Progenitor cell of endocrine pancreas (in vitro differentiated cells): ENCODE measurements around the gene CLSTN2. TPM values are rescaled to one million over a fixed set of nuclear protein-coding genes. Genes with fewer than 3 reads are reported as not detected.

Source experiments
- DNase-seq: peaks from one replicate; pipeline ENCODE4 v3.0.0; 2021; ENCODE audit warnings: low spot score; ENCODE audit not compliant: unreplicated experiment
- H3K27ac Mint-ChIP-seq: 2 replicates; pipeline ENCODE4 v1.8.0; 2021; ENCODE audit warnings: mild to moderate bottlenecking, moderate library complexity, mixed read lengths
- H3K27me3 Mint-ChIP-seq: 2 replicates; pipeline ENCODE4 v1.8.0; 2021; ENCODE audit warnings: mixed read lengths
- H3K36me3 Mint-ChIP-seq: 2 replicates; pipeline ENCODE4 v1.8.0; 2022; ENCODE audit warnings: mixed read lengths; ENCODE audit not compliant: insufficient read depth
- H3K4me1 Mint-ChIP-seq: 2 replicates; pipeline ENCODE4 v1.8.0; 2021; ENCODE audit warnings: low read depth, mixed read lengths
- H3K4me3 Mint-ChIP-seq: 2 replicates; pipeline ENCODE4 v1.8.0; 2021; ENCODE audit warnings: low read depth, mild to moderate bottlenecking, moderate library complexity, mixed read lengths
- H3K9me3 Mint-ChIP-seq: 2 replicates; pipeline ENCODE4 v1.8.0; 2021; ENCODE audit warnings: low read depth, mixed read lengths
- CTCF ChIP-seq: fragments of 200-600 bp; sonication (generic); IDR thresholded peaks from one replicate; pipeline ENCODE4 v1.5.0; 2021; ENCODE audit warnings: antibody characterized with exemption, mild to moderate bottlenecking; ENCODE audit not compliant: unreplicated experiment
- total RNA-seq: library from RNA; stranded (reverse); gene quantifications from 2 replicates; pipeline ENCODE4 v1.2.1, GENCODE V29; 2021

The CLSTN2 gene
- total RNA-seq, 1 donor from 2014 or later, result 2.8 TPM

GRCh38 chr3:140430494-140430893 is 495.5 kb downstream of the CLSTN2 start:
- H3K36me3 Mint-ChIP-seq, result no peaks in the 10 kb centered on the region
- H3K4me3 Mint-ChIP-seq, result no peak overlapping the region
- peaks cover 6% of the 10 kb centered on the region for H3K4me1 Mint-ChIP-seq
- H3K27ac Mint-ChIP-seq, result no peak overlapping the region
- TF ChIP-seq CTCF, result no peak
- DNase-seq, result no peak
- no peaks in the 10 kb centered on the region for H3K9me3 Mint-ChIP-seq
- H3K27me3 Mint-ChIP-seq, result peaks cover 10% of the 10 kb centered on the region

- DNase-seq, result no peak
- H3K27me3 Mint-ChIP-seq, result peaks cover 17% of the 10 kb centered on the region
- H3K36me3 Mint-ChIP-seq, result no peaks in the 10 kb centered on the region
- H3K4me3 Mint-ChIP-seq, result no peak overlapping the region
- no peaks in the 10 kb centered on the region for H3K9me3 Mint-ChIP-seq
- no peak overlapping the region for H3K27ac Mint-ChIP-seq
- TF ChIP-seq CTCF, result no peak
- peaks cover 4% of the 10 kb centered on the region for H3K4me1 Mint-ChIP-seq
Measured at GRCh38 chr3:140432229-140432669, 497.3 kb downstream of the CLSTN2 start.

- no peak for DNase-seq
Measured at GRCh38 chr3:140433431-140433830, 498.4 kb downstream of the CLSTN2 start.

GRCh38 chr3:140434261-140434905 is 499.4 kb downstream of the CLSTN2 start:
- Mint-ChIP-seq H3K4me1 (peaks cover 4% of the 10 kb centered on the region), H3K4me3 (no peak overlapping the region), H3K9me3 (no peaks in the 10 kb centered on the region), H3K36me3 (no peaks in the 10 kb centered on the region), H3K27me3 (peaks cover 10% of the 10 kb centered on the region), H3K27ac (no peak overlapping the region)
- no peak for TF ChIP-seq CTCF
- DNase-seq, result no peak

More at GRCh38 chr3:140433431-140433830, 498.4 kb downstream of the CLSTN2 start:
- Mint-ChIP-seq H3K4me3 (no peak overlapping the region), H3K36me3 (no peaks in the 10 kb centered on the region), H3K27ac (no peak overlapping the region), H3K27me3 (peaks cover 14% of the 10 kb centered on the region), H3K9me3 (no peaks in the 10 kb centered on the region), H3K4me1 (peaks cover 4% of the 10 kb centered on the region)
- TF ChIP-seq CTCF, result no peak

- Mint-ChIP-seq H3K4me3 (no peak overlapping the region), H3K27me3 (peaks cover 10% of the 10 kb centered on the region), H3K9me3 (no peaks in the 10 kb centered on the region), H3K4me1 (peaks cover 4% of the 10 kb centered on the region), H3K27ac (no peak overlapping the region), H3K36me3 (no peaks in the 10 kb centered on the region)
- DNase-seq, result no peak
- TF ChIP-seq CTCF, result no peak
Measured at GRCh38 chr3:140436421-140436820, 501.4 kb downstream of the CLSTN2 start.
